Psoas muscle (tissue), 8 donors: Measurements from ENCODE around the gene HES5. TPM values are rescaled to one million over a fixed set of nuclear protein-coding genes. Genes with fewer than 3 reads are reported as not detected.

ENCODE experiments used
- ATAC-seq, 4 donors: fragments of 200-7000 bp; cut with Tn5 transposase; one replicate each; pipeline ENCODE4 v1.9.1; 2020; ENCODE audit warnings: moderate library complexity in 3 of 4, mild to moderate bottlenecking in 2 of 4
- DNase-seq, 2 donors: peaks; one replicate each; pipeline ENCODE4 v3.0.0-alpha.2; 2020
- H3K27ac ChIP-seq: fragments of 200-600 bp; one replicate; pipeline ENCODE4 v1.8.0; 2022
- H3K27me3 ChIP-seq, 3 donors: fragments of 200-600 bp in 1 of 3; one replicate each; pipeline versions ENCODE4 v1.6.1 to v1.8.0; 2013 to 2022; ENCODE audit warnings: low read length in 2 of 3, mild to moderate bottlenecking in 2 of 3, moderate library complexity in 1 of 3; ENCODE audit not compliant: insufficient read depth in 3 of 3
- H3K36me3 ChIP-seq, 2 donors: fragments of 200-600 bp in 1 of 2; one replicate each; pipeline versions ENCODE4 v1.6.1 to v1.8.0; 2013 to 2022; ENCODE audit warnings: low read depth in 1 of 2, mild to moderate bottlenecking in 1 of 2, moderate library complexity in 1 of 2; ENCODE audit not compliant: insufficient read depth in 1 of 2
- H3K4me1 ChIP-seq: fragments of 200-600 bp; one replicate; pipeline ENCODE4 v1.8.0; 2022
- H3K4me3 ChIP-seq: fragments of 200-600 bp; one replicate; pipeline ENCODE4 v1.8.0; 2022; ENCODE audit warnings: mild to moderate bottlenecking
- H3K9me3 ChIP-seq: fragments of 200-600 bp; one replicate; pipeline ENCODE4 v1.8.0; 2022
- WGBS, 3 donors: extraction: QIAGEN DNeasy Blood & Tissue Kit; methylation state at CpG; one replicate each; pipeline versions ENCODE4 v1.1.6 to v1.1.7; 2013; 5-methylcytosine and 5-hydroxymethylcytosine counted together
- intact Hi-C, 2 donors: fragments of 100-400 bp; cut with DNase I; formaldehyde crosslinking; loops; one replicate each; pipeline versions ENCODE4 v1.11.0 to v1.14.2; 2022
- polyA plus RNA-seq, 3 donors: library from polyadenylated mRNA; stranded (reverse); fragments of 200-250 nt; gene quantifications; one replicate each; pipeline ENCODE4 v1.2.3, GENCODE V29; 2013
- total RNA-seq, 4 donors: library from RNA; stranded (reverse); fragmentation: NEBNext Ultra II Directional in 2 of 4; extraction: Animal tissue kit (Norgen Biotek cat#: 25700) in 2 of 4; gene quantifications; one replicate each; pipeline versions ENCODE4 v1.2.1 to v1.2.4, GENCODE V29; 2021 to 2023
- TF ChIP-seq, protein P1 (sequence below): fragments of 200-600 bp; IDR thresholded peaks from one replicate; pipeline ENCODE4 v1.8.0; 2022; ENCODE audit warnings: antibody characterized with exemption
- donor health status: healthy with polysubstance abuse.
- donor health status: DM: no; HTN: no; CAD: no; lungs with moderate emphysema.
- donor health status: Bipolar disorder and iron deficiency.
- donor health status: healthy.
- donor health status: DM: yes; HTN: yes; CAD: no.
- donor health status: DM: no; HTN: no; CAD: no.
- donor health status: DM: no; HTN: no; CAD: no.
- donor health status: DM: yes; HTN: yes; CAD: no.

The HES5 gene
- total and polyA plus RNA-seq, 7 donors = 0.13 to 0.77 (median 0.28) TPM; not detected in 1

DNA sequence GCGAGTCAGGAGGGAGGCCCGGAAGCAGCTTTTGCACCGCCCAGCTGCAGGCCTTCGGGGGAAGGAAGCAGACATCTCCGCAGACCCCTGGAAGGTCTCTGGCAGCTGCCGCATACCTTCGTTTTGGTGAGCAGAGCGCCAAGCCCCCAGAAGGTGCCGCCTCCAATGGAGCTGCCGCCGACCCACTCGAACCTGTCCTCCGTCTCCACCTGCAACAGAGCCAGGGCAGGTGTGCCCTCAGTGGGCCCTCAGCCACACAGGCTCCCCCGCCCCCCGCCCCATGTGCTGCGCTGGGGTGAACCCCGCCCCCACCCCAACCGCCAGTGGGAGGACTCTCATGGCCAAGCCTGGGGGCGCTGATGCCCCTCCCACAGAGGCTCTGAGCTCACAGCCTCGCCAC is 9.9 kb downstream of the HES5 start:
- ATAC-seq (no peak), DNase-seq (no peak)
- Histone ChIP-seq H3K9me3 (no peaks in the 10 kb centered on the region), H3K4me1 (peaks cover 25% of the 10 kb centered on the region), H3K36me3 (peaks cover 18 to 67% of the 10 kb centered on the region in 2 donors), H3K27me3 (no peaks in the 10 kb centered on the region), H3K27ac (no peak overlapping the region), H3K4me3 (no peak overlapping the region)
- 94 to 97% (median 96%) methylated on average over 13 to 20 of the region's 20 CpGs for WGBS, 3 donors
- TF ChIP-seq, protein P1, sequence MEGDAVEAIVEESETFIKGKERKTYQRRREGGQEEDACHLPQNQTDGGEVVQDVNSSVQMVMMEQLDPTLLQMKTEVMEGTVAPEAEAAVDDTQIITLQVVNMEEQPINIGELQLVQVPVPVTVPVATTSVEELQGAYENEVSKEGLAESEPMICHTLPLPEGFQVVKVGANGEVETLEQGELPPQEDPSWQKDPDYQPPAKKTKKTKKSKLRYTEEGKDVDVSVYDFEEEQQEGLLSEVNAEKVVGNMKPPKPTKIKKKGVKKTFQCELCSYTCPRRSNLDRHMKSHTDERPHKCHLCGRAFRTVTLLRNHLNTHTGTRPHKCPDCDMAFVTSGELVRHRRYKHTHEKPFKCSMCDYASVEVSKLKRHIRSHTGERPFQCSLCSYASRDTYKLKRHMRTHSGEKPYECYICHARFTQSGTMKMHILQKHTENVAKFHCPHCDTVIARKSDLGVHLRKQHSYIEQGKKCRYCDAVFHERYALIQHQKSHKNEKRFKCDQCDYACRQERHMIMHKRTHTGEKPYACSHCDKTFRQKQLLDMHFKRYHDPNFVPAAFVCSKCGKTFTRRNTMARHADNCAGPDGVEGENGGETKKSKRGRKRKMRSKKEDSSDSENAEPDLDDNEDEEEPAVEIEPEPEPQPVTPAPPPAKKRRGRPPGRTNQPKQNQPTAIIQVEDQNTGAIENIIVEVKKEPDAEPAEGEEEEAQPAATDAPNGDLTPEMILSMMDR = no peak
- intact Hi-C loops = no loop called here

DNA sequence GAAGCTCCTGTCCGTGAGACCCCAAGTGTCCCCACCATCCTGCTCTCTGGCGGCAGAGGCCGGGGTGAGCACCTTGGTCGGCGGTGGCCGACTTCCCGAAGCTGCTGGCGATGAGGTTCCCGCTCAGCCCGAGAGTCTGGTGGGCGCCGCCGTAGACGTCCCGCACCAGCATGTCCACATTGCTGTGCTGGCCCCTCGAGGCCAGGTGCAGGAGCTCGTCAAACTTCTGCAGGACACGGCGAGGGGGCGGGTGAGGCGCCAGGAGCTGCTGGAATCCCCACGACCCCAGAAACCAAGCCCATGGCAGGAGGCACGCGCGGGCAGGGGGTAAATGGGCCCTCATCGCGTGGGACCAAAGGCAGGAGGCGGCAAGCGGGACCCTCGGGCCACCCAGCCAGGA is 10.3 kb downstream of the HES5 start:
- Histone ChIP-seq H3K36me3 (peaks cover 18 to 72% of the 10 kb centered on the region in 2 donors), H3K27ac (no peak overlapping the region), H3K27me3 (no peaks in the 10 kb centered on the region), H3K9me3 (no peaks in the 10 kb centered on the region), H3K4me3 (no peak overlapping the region), H3K4me1 (peaks cover 20% of the 10 kb centered on the region)
- 92 to 94% (median 93%) methylated on average over 27 to 30 of the region's 30 CpGs for WGBS, 3 donors
- DNase-seq (no peak), ATAC-seq (no peak)
- intact Hi-C loops = no loop called here
- TF ChIP-seq, protein P1 = no peak

DNA sequence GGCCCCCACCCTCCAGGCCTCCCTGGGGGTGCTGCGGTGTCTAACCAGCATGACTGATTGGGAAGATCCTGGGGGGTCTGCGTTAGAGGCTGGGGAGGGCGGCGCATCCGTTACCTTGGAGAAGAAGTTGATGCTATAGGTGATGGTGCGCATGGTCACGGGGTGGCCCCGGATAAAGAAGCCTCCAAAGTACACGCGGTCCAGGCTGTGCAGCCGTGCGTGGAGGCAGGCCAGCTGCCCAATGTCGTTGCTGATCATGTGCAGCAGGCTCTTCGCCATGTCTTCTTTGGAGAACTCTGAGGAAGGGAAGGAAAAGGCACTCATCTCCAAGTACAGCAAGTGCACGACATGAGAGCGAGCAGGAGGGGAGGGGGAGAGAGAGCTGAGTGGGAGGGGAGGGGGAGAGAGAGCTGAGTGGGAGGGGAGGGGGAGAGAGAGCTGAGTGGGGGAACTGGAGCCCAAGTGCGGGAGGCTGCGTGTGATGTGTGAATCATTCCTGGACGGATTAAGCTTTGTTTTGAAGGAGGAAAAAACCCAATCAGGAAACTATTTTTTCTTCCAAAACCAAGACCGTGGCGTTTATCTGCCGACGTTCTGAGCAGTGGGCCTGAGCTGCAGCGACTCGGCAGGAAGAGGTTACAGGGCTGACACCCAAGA is 10.9 kb downstream of the HES5 start:
- no peak for ATAC-seq
- WGBS, 3 donors = 86 to 87% (median 87%) methylated on average over 25 of the region's 25 CpGs
- H3K9me3 ChIP-seq = no peaks in the 10 kb centered on the region
- no peak for DNase-seq
- intact Hi-C loops = no loop called here
- no peak overlapping the region for H3K27ac ChIP-seq
- TF ChIP-seq, protein P1 = no peak
- H3K27me3 ChIP-seq = no peaks in the 10 kb centered on the region
- H3K36me3 ChIP-seq = peaks cover 18 to 75% of the 10 kb centered on the region in 2 donors
- H3K4me1 ChIP-seq = peaks cover 15% of the 10 kb centered on the region
- H3K4me3 ChIP-seq = no peak overlapping the region

DNA sequence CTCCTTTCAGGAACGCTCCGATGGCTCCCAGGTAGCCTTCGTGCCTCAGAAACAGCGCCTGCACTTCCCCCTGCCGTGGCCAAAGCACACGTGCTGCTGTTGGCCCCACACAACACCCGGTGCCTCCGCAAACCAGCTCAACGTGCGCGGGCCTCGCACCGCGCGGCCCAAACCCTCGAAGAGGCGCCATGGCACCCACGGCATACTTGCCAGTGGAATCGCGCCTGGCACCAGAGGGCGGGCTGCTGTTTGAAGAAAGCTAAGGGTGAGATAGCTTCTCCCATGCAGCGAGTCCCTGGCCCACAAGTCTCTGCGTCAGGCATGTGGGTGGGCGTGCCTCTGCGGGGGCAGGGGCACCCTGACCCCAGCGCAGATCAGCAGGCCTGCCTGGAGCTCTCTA is 11.5 kb downstream of the HES5 start:
- no peak for ATAC-seq
- Histone ChIP-seq H3K4me1 (peaks cover 8% of the 10 kb centered on the region), H3K27ac (no peak overlapping the region), H3K4me3 (no peak overlapping the region), H3K27me3 (no peaks in the 10 kb centered on the region), H3K9me3 (no peaks in the 10 kb centered on the region), H3K36me3 (peaks cover 18 to 82% of the 10 kb centered on the region in 2 donors)
- TF ChIP-seq, protein P1 = no peak
- intact Hi-C loops = no loop called here
- no peak for DNase-seq
- WGBS, 3 donors = 93 to 94% (median 94%) methylated on average over 26 of the region's 26 CpGs

DNA sequence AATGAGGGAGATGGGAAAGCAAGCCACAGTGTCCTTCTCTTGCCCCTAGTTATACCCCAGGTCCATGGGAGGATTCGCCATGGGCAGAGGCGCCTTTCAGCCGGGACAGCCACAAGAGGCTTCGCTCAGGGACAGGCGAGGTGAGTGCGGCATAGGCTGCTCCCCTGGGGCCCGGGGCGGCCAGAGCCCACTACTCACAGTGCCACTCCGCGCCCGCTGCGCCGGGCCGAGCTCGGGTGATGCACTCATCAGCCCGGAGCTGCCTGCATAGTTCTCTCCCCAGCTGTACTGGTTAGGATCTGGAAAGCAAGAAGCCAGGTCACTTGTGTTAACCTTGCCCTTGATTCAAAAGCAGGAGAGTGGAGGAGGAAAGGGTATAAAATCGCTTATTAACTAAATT is 12.1 kb downstream of the HES5 start:
- Histone ChIP-seq H3K9me3 (no peaks in the 10 kb centered on the region), H3K27ac (no peak overlapping the region), H3K4me1 (peaks cover 5% of the 10 kb centered on the region), H3K4me3 (no peak overlapping the region), H3K36me3 (peaks cover 22 to 87% of the 10 kb centered on the region in 2 donors), H3K27me3 (no peaks in the 10 kb centered on the region)
- ATAC-seq (no peak), DNase-seq (no peak)
- 93 to 95% (median 95%) methylated on average over 17 of the region's 17 CpGs for WGBS, 3 donors
- TF ChIP-seq, protein P1 = no peak
- intact Hi-C loops = no loop called here
